ENCODE data around the gene OAS2. TPM values are rescaled to one million over a fixed set of nuclear protein-coding genes. Genes with fewer than 3 reads are reported as not detected.

OAS2 gene
- total and polyA plus RNA-seq, 2 of the 4 experiments (the other 2 are of a cell fraction): under 0.01 TPM; not detected in 1

DNA sequence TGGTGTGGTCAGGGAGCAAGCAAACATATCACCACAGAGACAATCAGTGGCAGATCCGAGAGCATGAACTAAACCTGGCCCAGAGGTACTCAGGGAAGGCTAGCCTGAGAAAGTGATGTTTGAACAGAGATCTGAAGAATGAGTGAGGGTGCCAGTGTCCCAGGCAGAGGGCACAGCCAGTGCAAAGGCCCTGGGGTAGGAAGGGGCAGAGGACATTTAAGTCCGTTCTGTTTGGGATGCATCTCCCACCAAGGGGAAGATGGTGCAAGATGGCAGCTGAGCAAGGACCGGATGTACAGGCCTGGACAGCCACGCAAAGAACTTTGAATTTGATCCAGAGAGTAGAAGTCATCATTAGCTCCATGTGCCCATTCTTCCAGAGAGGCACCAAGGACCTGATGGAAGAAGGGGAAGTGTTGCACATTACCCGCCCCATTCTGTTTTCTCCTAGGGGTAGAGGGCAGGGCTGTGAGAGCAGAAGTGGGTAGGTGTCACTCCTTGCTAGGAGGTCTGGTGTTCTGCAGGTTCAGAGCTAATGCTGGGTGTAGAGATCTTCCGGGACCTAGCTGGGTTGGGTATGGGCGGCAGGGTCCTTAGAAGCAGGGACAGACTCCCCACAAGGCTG, 82.1 kb downstream of the OAS2 start:
- H4K5ac ChIP-seq (ENCODE audit: low read depth, low read length): no peak overlapping the region

More for the DNA sequence above, 82.1 kb downstream of the OAS2 start:
- Histone ChIP-seq H3K79me1 (ENCODE audit: low read depth in 1 of 2, low read length in 2 of 2) (no peaks in the 10 kb centered on the region), H3K4me3 (ENCODE audit: insufficient read depth, low read depth, low read length) (no peak overlapping the region), H3K4me1 (ENCODE audit: control insufficient read depth, insufficient read depth, low read length) (no peaks in the 10 kb centered on the region), H2BK120ac (ENCODE audit: low read depth, low read length) (no peak overlapping the region), H2BK5ac (ENCODE audit: low read depth, low read length, poor library complexity, severe bottlenecking) (no peak overlapping the region), H3K4ac (ENCODE audit: low read depth, low read length) (no peak overlapping the region), H3K27ac (ENCODE audit: insufficient read depth, low read length) (no peak overlapping the region), H4K8ac (ENCODE audit: low read depth in 2 of 2, low read length in 2 of 2) (no peak overlapping the region), H3K27me3 (ENCODE audit: control insufficient read depth, insufficient read depth, low read length) (peaks cover 37% of the 10 kb centered on the region), H3K36me3 (ENCODE audit: control insufficient read depth, insufficient read depth, low read length) (no peaks in the 10 kb centered on the region), H3K9ac (ENCODE audit: low read depth, low read length) (no peak overlapping the region), H3K23ac (ENCODE audit: low read depth, low read length) (no peak overlapping the region), H3K9me1 (ENCODE audit: insufficient read depth, low read length) (0 out of 2 replicates have a peak, but pooled peaks cover 2% of the 10 kb centered on the region), H3K56ac (ENCODE audit: extremely low read depth, insufficient read depth, low read length) (no peak overlapping the region), H3K9me3 (ENCODE audit: control insufficient read depth, insufficient read depth, low read length) (no peaks in the 10 kb centered on the region), H2BK15ac (ENCODE audit: low read depth, low read length) (no peak overlapping the region), H2AFZ (replicated peaks; ENCODE audit: low read length, poor library complexity) (no peak overlapping the region), H4K20me1 (ENCODE audit: insufficient read depth, low read length) (no peaks in the 10 kb centered on the region), H2BK20ac (ENCODE audit: low read depth, low read length) (no peak overlapping the region), H3K18ac (ENCODE audit: low read depth, low read length) (no peak overlapping the region), H4K91ac (ENCODE audit: insufficient read depth, low read depth, low read length) (no peak overlapping the region), H2AK5ac (ENCODE audit: low read depth, low read length) (no peak overlapping the region), H3K14ac (replicated peaks; ENCODE audit: low read depth, low read length) (no peak overlapping the region), H3K4me2 (ENCODE audit: low read depth, low read length) (no peak overlapping the region), H2AK9ac (replicated peaks; ENCODE audit: low read depth, low read length, poor library complexity) (no peak overlapping the region)
- intact Hi-C loops (cut with micrococcal nuclease): no loop called here
- no peak for TF ChIP-seq RAD21 (IDR thresholded peaks at IDR 0.05; ENCODE audit: low read length)
- no peak for TF ChIP-seq BHLHE40 (IDR thresholded peaks at IDR 0.05; ENCODE audit: low read depth, low read length)
- no peak for TF ChIP-seq CTCF (conservative IDR thresholded peaks at IDR 0.05; ENCODE audit: low read depth, low read length)
- TF ChIP-seq SMC3 (IDR thresholded peaks at IDR 0.05; ENCODE audit: low read depth, low read length): no peak
- TF ChIP-seq USF2 (IDR thresholded peaks at IDR 0.05; ENCODE audit: low read depth, low read length): no peak
- TF ChIP-seq FOS (IDR thresholded peaks at IDR 0.05; ENCODE audit: low read depth, low read length): no peak
- TF ChIP-seq CHD1 (IDR thresholded peaks at IDR 0.05; ENCODE audit: low read depth, low read length): no peak
- no peak for TF ChIP-seq RCOR1 (IDR thresholded peaks at IDR 0.05; ENCODE audit: insufficient replicate concordance, low read length)
- no peak for TF ChIP-seq CEBPB (IDR thresholded peaks at IDR 0.05; ENCODE audit: low read depth, low read length)
- no peak for TF ChIP-seq MAZ (IDR thresholded peaks at IDR 0.05; ENCODE audit: borderline replicate concordance, low read depth, low read length)
- TF ChIP-seq MXI1 (IDR thresholded peaks at IDR 0.05; ENCODE audit: borderline replicate concordance, low read depth, low read length): no peak
- no peak for TF ChIP-seq NFE2L2 (IDR thresholded peaks at IDR 0.05; ENCODE audit: low read depth, low read length)
- TF ChIP-seq, protein P1, sequence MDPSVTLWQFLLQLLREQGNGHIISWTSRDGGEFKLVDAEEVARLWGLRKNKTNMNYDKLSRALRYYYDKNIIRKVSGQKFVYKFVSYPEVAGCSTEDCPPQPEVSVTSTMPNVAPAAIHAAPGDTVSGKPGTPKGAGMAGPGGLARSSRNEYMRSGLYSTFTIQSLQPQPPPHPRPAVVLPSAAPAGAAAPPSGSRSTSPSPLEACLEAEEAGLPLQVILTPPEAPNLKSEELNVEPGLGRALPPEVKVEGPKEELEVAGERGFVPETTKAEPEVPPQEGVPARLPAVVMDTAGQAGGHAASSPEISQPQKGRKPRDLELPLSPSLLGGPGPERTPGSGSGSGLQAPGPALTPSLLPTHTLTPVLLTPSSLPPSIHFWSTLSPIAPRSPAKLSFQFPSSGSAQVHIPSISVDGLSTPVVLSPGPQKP (IDR thresholded peaks at IDR 0.05; ENCODE audit: borderline replicate concordance, low read depth, low read length): no peak
- no peak for TF ChIP-seq RFX5 (IDR thresholded peaks at IDR 0.05; ENCODE audit: low read depth, low read length)
- no peak for TF ChIP-seq POLR2A (IDR thresholded peaks at IDR 0.05; ENCODE audit: low read depth, low read length)
- no peak for TF ChIP-seq MAFK (IDR thresholded peaks at IDR 0.05; ENCODE audit: low read depth, low read length)
- DNase-seq: no peak
- ChIA-PET CTCF (no interaction called here), POLR2A (ENCODE audit: unreplicated experiment) (no interaction called here)
- in situ Hi-C loops (cut with MboI; ENCODE audit: low sequenced_read_pairs): no loop called here
- no TSS peak for BruUV-seq (replicated peaks)
- dilution Hi-C loops (cut with HindIII; ENCODE audit: low sequenced_read_pairs, unreplicated experiment): no loop called here
- ATAC-seq (ENCODE audit: low read depth): no peak
- 68% methylated on average over 3 of the region's 7 CpGs; no CpG with 5 or more reads in 1 of the 2 experiments for WGBS, 2 experiments (ENCODE audit: extremely low coverage in 2 of 2, insufficient read length in 1 of 2)
